Fibroblast of lung (primary cell): ENCODE data around the gene CYP2A13.

Experiments
- CTCF ChIP-seq, 2 donors: IDR thresholded peaks in 1 of 2; conservative IDR thresholded peaks in 1 of 2; 1 replicate in 1 of 2; 2 replicates in 1 of 2; pipeline ENCODE4 v1.5.1; 2011 to 2012; ENCODE audit warnings: low read length in 2 of 2, control low read depth in 1 of 2, inconsistent platforms in 1 of 2, low read depth in 1 of 2, mild to moderate bottlenecking in 1 of 2
- EZH2 ChIP-seq: IDR thresholded peaks from 2 replicates; pipeline ENCODE4 v1.5.1; 2012; ENCODE audit warnings: low read length, control low read depth, mild to moderate bottlenecking; ENCODE audit errors: missing control alignments

GRCh38 chr19:41083516-41083915 is 4.7 kb upstream of the CYP2A13 start:
- TF ChIP-seq CTCF (conservative IDR thresholded peaks at IDR 0.05 in 1 of 2, IDR thresholded peaks at IDR 0.05 in 1 of 2; ENCODE audit: low read depth in 1 of 2, low read length in 2 of 2): no peak
- no peak for TF ChIP-seq EZH2
